Fibroblast of skin of right biceps (primary cell): ENCODE data around the gene GPD1L.
"Not testable (repeated sequence)": the region's sequence is repeated elsewhere in the genome, so short reads cannot be mapped to it uniquely, and the experiment has no call there.

Source experiments
- DNase-seq: peaks from one replicate; pipeline ENCODE4 v3.0.0-alpha.2; 2013

GPD1L gene

GRCh38 chr3:32106929-32107362 lies 526 bp downstream of the GPD1L start:
- no peak for DNase-seq

GRCh38 chr3:32108224-32108623 lies 1.8 kb downstream of the GPD1L start:
- DNase-seq: not testable (repeated sequence)

GRCh38 chr3:32109256-32109655 lies 2.8 kb downstream of the GPD1L start:
- peak; percentile 41 for DNase-seq

- no peak for DNase-seq
Observed at GRCh38 chr3:32110233-32110760, 3.9 kb downstream of the GPD1L start.

- DNase-seq: no peak
Observed at GRCh38 chr3:32111560-32111959, 5.1 kb downstream of the GPD1L start.

GRCh38 chr3:32113566-32113965 lies 7.1 kb downstream of the GPD1L start:
- DNase-seq: no peak

GRCh38 chr3:32113981-32114545 lies 7.6 kb downstream of the GPD1L start:
- no peak for DNase-seq

- DNase-seq: not testable (repeated sequence)
Observed at GRCh38 chr3:32114546-32115386, 8.3 kb downstream of the GPD1L start.

- no peak for DNase-seq
Observed at GRCh38 chr3:32117320-32117719, 10.9 kb downstream of the GPD1L start.

- no peak for DNase-seq
Observed at GRCh38 chr3:32118215-32118614, 11.8 kb downstream of the GPD1L start.

GRCh38 chr3:32120471-32120870 lies 14.1 kb downstream of the GPD1L start:
- no peak for DNase-seq

GRCh38 chr3:32121137-32121536 lies 14.7 kb downstream of the GPD1L start:
- no peak for DNase-seq

GRCh38 chr3:32123620-32124019 lies 17.2 kb downstream of the GPD1L start:
- DNase-seq: no peak

- no peak for DNase-seq
Observed at GRCh38 chr3:32125012-32125411, 18.6 kb downstream of the GPD1L start.

GRCh38 chr3:32126305-32127015 lies 20.0 kb downstream of the GPD1L start:
- DNase-seq: no peak

- no peak for DNase-seq
Observed at GRCh38 chr3:32127219-32127826, 20.9 kb downstream of the GPD1L start.

- DNase-seq: no peak
Observed at GRCh38 chr3:32128936-32129335, 22.5 kb downstream of the GPD1L start.

- no peak for DNase-seq
Observed at GRCh38 chr3:32129832-32130231, 23.4 kb downstream of the GPD1L start.

GRCh38 chr3:32132121-32132520 lies 25.7 kb downstream of the GPD1L start:
- no peak for DNase-seq

- DNase-seq: no peak
Observed at GRCh38 chr3:32132706-32133105, 26.3 kb downstream of the GPD1L start.

GRCh38 chr3:32136703-32137102 lies 30.3 kb downstream of the GPD1L start:
- no peak for DNase-seq

GRCh38 chr3:32137870-32138269 lies 31.4 kb downstream of the GPD1L start:
- DNase-seq: no peak

GRCh38 chr3:32138545-32139104 lies 32.2 kb downstream of the GPD1L start:
- no peak for DNase-seq
